ENCODE measurements around the gene RPS16. TPM values are rescaled to one million over a fixed set of nuclear protein-coding genes. Genes with fewer than 3 reads are reported as not detected.

The RPS16 gene
- total and polyA plus RNA-seq, 9 of the 15 experiments (the other 6 are each of a cell fraction or from before 2014, with no cell fraction given): 82.6 to 3,671 (median 2,204) TPM

DNA sequence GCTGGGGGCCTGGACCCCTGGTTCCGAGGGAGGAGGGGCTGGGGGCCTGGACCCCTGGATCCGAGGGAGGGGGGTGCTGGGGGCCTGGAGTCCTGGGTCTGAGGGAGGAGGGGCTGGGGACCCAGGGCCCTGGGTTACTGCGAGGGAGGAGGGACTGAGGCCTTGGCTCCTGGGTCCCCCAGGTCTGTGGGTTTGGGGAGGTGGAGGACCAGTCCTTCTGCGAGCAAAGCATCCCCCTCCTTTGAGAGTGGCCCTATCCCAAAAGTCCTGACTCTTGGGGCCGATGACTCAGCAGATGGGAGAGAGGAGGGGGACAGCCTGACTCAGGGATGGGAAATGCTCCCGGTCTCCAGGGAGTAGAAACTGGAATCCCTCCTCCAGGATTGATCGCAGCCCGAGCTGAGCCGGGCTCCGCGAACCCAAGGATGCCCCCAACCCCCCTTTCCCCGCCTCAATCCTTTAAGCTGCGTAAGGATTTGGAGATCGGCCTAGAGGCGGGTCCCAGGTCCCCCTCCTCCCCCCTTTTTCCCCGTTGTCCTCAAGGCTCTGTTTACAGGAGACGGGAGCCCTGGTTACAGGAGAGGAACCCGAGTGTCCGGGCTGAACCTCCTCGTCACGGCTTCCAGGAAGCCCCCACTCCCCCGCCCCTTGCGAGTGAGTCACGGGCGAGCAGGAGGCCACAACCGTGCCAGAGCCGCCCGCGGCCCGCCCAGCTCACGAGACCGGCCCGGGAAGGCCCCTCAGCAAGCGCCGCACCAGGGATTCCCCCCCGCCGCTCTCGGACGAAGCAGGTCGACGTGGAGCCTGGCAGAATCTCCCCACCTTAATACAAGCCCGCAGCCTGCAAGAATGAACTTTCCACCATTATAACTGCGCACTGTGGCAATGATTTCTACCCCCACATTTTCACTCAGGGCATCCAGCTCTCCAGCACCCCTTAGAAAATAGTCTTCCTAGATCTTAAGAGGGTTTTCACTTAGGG lies 32.1 kb downstream of the RPS16 start (continued):
- TF ChIP-seq GATAD2A (IDR thresholded peaks at IDR 0.05) (peak; percentile 90; the same call in 1 of the 2 replicates), SAFB2 (IDR thresholded peaks at IDR 0.05; ENCODE audit: borderline replicate concordance, low read depth, low read length, severe bottlenecking) (no peak), TAF1 (IDR thresholded peaks at IDR 0.05; ENCODE audit: control insufficient read depth, extremely low read depth, insufficient read depth, low read length, severe bottlenecking) (no peak), SAFB (IDR thresholded peaks at IDR 0.05; ENCODE audit: borderline replicate concordance, low read depth, low read length) (peak; percentile 42; the same call in 1 of the 2 replicates), MAZ (CRISPR knock-in tag; conservative IDR thresholded peaks at IDR 0.05 in 1 of 2, IDR thresholded peaks at IDR 0.05 in 1 of 2) (peak; percentile 94 to 95), ZZZ3 (IDR thresholded peaks at IDR 0.05) (no peak), ETV6 (IDR thresholded peaks at IDR 0.05; ENCODE audit: borderline replicate concordance in 1 of 2, low read depth in 2 of 2, low read length in 1 of 2) (peak; percentile 60 to 70; a peak in 2 of 4 replicates), ETV6 (CRISPR knock-in tag; IDR thresholded peaks at IDR 0.05; ENCODE audit: borderline replicate concordance) (no peak), SIRT6 (IDR thresholded peaks at IDR 0.05; ENCODE audit: low read depth, low read length) (no peak), ZNF780A (CRISPR knock-in tag; IDR thresholded peaks at IDR 0.05) (no peak), CTBP1 (IDR thresholded peaks at IDR 0.05; ENCODE audit: borderline replicate concordance) (peak; percentile 44; the same call in 1 of the 2 replicates), FOXJ3 (CRISPR knock-in tag; IDR thresholded peaks at IDR 0.05) (peak; percentile 74; the same call in 1 of the 2 replicates), NRF1 (conservative IDR thresholded peaks at IDR 0.05 in 1 of 2, IDR thresholded peaks at IDR 0.05 in 1 of 2) (peak in 1 of 2 experiments; percentile 41; a peak in 3 of 4 replicates), HNRNPLL (IDR thresholded peaks at IDR 0.05; ENCODE audit: low read depth, low read length, poor library complexity, severe bottlenecking) (peak; percentile 25), SMAD4 (CRISPR knock-in tag; conservative IDR thresholded peaks at IDR 0.05) (peak; percentile 74; the same call in 1 of the 2 replicates), TBL1XR1 (IDR thresholded peaks at IDR 0.05; ENCODE audit: low read length in 2 of 2) (peak in 1 of 2 experiments; percentile 55; a peak in 3 of 4 replicates), GABPA (tag; conservative IDR thresholded peaks at IDR 0.05; ENCODE audit: low read depth) (0 out of 2 replicates have a peak, but pooled peaks have one; percentile 31), RFX7 (CRISPR knock-in tag; IDR thresholded peaks at IDR 0.05) (no peak), BDP1 (IDR thresholded peaks at IDR 0.05; ENCODE audit: insufficient read depth, insufficient read length) (no peak), HIVEP1 (CRISPR knock-in tag; IDR thresholded peaks at IDR 0.05) (peak; percentile 81; the same call in 1 of the 2 replicates)
- TF ChIP-seq, protein P1, sequence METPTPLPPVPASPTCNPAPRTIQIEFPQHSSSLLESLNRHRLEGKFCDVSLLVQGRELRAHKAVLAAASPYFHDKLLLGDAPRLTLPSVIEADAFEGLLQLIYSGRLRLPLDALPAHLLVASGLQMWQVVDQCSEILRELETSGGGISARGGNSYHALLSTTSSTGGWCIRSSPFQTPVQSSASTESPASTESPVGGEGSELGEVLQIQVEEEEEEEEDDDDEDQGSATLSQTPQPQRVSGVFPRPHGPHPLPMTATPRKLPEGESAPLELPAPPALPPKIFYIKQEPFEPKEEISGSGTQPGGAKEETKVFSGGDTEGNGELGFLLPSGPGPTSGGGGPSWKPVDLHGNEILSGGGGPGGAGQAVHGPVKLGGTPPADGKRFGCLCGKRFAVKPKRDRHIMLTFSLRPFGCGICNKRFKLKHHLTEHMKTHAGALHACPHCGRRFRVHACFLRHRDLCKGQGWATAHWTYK (CRISPR knock-in tag; IDR thresholded peaks at IDR 0.05): no peak
- TF ChIP-seq, protein P2, sequence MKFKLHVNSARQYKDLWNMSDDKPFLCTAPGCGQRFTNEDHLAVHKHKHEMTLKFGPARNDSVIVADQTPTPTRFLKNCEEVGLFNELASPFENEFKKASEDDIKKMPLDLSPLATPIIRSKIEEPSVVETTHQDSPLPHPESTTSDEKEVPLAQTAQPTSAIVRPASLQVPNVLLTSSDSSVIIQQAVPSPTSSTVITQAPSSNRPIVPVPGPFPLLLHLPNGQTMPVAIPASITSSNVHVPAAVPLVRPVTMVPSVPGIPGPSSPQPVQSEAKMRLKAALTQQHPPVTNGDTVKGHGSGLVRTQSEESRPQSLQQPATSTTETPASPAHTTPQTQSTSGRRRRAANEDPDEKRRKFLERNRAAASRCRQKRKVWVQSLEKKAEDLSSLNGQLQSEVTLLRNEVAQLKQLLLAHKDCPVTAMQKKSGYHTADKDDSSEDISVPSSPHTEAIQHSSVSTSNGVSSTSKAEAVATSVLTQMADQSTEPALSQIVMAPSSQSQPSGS (CRISPR knock-in tag; IDR thresholded peaks at IDR 0.05): no peak

All from K562 (cell line).